Endothelial cell (in vitro differentiated cells): ENCODE data around the gene STX5. TPM values are rescaled to one million over a fixed set of nuclear protein-coding genes. Genes with fewer than 3 reads are reported as not detected.
A peak's percentile ranks its signal among the peaks of the same experiment; 100 is the strongest.
"Not testable (repeated sequence)": the region's sequence is repeated elsewhere in the genome, so short reads cannot be mapped to it uniquely, and the experiment has no call there.

Source experiments
- DNase-seq: peaks from one replicate; pipeline ENCODE4 v3.0.0; 2021; ENCODE audit warnings: low spot score
- H3K27ac Mint-ChIP-seq: one replicate; pipeline ENCODE4 v1.8.0; 2021; ENCODE audit warnings: mixed read lengths, inconsistent platforms; ENCODE audit not compliant: unreplicated experiment
- H3K27me3 Mint-ChIP-seq: one replicate; pipeline ENCODE4 v1.8.0; 2021; ENCODE audit warnings: mild to moderate bottlenecking, moderate library complexity, mixed read lengths, inconsistent platforms; ENCODE audit not compliant: unreplicated experiment
- H3K36me3 Mint-ChIP-seq: one replicate; pipeline ENCODE4 v1.8.0; 2021; ENCODE audit warnings: mild to moderate bottlenecking, low read depth, mixed read lengths, inconsistent platforms; ENCODE audit not compliant: unreplicated experiment
- H3K4me1 Mint-ChIP-seq: one replicate; pipeline ENCODE4 v1.8.0; 2021; ENCODE audit warnings: mild to moderate bottlenecking, mixed read lengths, inconsistent platforms; ENCODE audit not compliant: unreplicated experiment
- H3K4me3 Mint-ChIP-seq: one replicate; pipeline ENCODE4 v1.8.0; 2021; ENCODE audit warnings: mild to moderate bottlenecking, mixed read lengths, inconsistent platforms; ENCODE audit not compliant: unreplicated experiment
- H3K9me3 Mint-ChIP-seq: one replicate; pipeline ENCODE4 v1.8.0; 2021; ENCODE audit warnings: mixed read lengths, inconsistent platforms; ENCODE audit not compliant: unreplicated experiment
- CTCF ChIP-seq: fragments of 200-600 bp; sonication (generic); IDR thresholded peaks from one replicate; pipeline ENCODE4 v1.5.0; 2021; ENCODE audit warnings: antibody characterized with exemption; ENCODE audit not compliant: unreplicated experiment
- total RNA-seq: library from RNA; stranded (reverse); fragmentation: NEBNext Ultra II Directional; extraction: Animal tissue kit (Norgen Biotek cat#: 25700); gene quantifications from one replicate; pipeline ENCODE4 v1.2.1, GENCODE V29; 2021; ENCODE audit not compliant: unreplicated experiment

STX5 gene
- total RNA-seq, 1 donor from 2014 or later: 37.9 TPM

DNA sequence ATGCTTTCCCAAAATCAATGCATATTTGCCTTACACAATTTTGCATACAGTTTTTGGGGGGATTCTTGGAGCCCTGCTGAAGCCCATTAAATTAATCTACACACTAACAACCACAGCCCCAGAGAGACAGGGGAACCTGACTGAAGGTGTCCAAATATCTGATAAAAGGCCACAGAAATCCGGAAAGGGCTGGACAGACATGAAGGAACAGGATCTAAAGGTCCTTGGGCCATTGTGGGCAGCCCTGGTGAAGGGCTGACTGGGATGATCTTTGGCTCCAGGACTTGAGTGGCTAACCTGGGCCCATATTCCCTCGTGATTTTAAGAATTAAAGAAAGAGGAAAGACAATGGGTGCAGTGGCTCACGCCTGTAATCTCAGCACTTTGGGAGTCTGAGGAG lies 14.3 kb upstream of the STX5 start:
- no peaks in the 10 kb centered on the region for H3K27me3 Mint-ChIP-seq
- H3K4me3 Mint-ChIP-seq: no peak overlapping the region
- no peak for DNase-seq
- H3K36me3 Mint-ChIP-seq: no peaks in the 10 kb centered on the region
- H3K27ac Mint-ChIP-seq: no peak overlapping the region
- H3K4me1 Mint-ChIP-seq: no peaks in the 10 kb centered on the region
- no peak for TF ChIP-seq CTCF
- no peaks in the 10 kb centered on the region for H3K9me3 Mint-ChIP-seq

DNA sequence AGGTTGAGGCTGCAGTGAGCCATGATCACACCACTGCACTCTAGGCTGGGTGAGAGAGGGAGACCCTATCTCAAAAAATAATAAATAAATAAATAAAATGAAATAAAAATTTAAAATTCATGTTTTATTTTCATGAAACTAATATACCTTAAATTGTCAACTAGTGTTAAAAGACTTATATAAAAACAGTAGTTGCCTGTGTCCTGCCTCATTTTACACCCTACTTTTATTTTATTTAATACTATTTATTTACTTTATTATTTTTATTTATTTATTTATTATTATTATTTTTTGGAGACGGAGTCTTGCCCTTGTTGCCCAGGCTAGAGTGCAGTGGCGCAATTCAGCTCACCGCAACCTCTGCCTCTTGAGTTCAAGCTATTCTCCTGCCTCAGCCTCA lies 12.3 kb upstream of the STX5 start:
- no peak for DNase-seq
- Mint-ChIP-seq H3K4me1 (peaks cover 5% of the 10 kb centered on the region), H3K9me3 (no peaks in the 10 kb centered on the region), H3K36me3 (peaks cover 5% of the 10 kb centered on the region), H3K4me3 (no peak overlapping the region), H3K27me3 (peaks cover 11% of the 10 kb centered on the region), H3K27ac (no peak overlapping the region)
- TF ChIP-seq CTCF: no peak

DNA sequence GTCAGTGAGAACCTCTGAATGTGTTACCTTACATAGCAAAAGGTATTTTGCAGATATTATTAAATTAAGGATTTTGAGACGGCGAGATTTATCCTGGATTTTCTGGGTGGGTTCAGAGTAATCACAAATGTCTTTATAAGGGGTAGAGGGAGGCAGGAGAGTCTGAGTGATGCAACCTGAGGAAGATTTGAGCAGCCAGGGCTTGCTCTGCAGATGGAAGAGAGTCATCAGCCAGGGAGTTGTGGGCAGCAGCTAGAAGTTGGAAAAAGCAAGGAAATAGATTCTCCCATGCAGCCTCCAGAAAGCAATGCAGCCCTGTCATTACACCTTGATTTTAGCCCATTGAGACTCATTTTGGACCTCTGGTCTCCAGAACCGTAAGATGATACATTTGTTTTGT lies 11.6 kb upstream of the STX5 start:
- Mint-ChIP-seq H3K36me3 (peaks cover 5% of the 10 kb centered on the region), H3K4me3 (no peak overlapping the region), H3K4me1 (peaks cover 7% of the 10 kb centered on the region), H3K27ac (peak overlapping the region; percentile 45), H3K9me3 (no peaks in the 10 kb centered on the region), H3K27me3 (peaks cover 13% of the 10 kb centered on the region)
- DNase-seq: no peak
- TF ChIP-seq CTCF: no peak

- not testable (repeated sequence) for H3K4me1 Mint-ChIP-seq, H3K9me3 Mint-ChIP-seq, H3K4me3 Mint-ChIP-seq, H3K27ac Mint-ChIP-seq, DNase-seq, H3K36me3 Mint-ChIP-seq
- H3K27me3 Mint-ChIP-seq: peaks cover 13% of the 10 kb centered on the region
Observed at GRCh38 chr11:62842891-62843290, 11.0 kb upstream of the STX5 start.

DNA sequence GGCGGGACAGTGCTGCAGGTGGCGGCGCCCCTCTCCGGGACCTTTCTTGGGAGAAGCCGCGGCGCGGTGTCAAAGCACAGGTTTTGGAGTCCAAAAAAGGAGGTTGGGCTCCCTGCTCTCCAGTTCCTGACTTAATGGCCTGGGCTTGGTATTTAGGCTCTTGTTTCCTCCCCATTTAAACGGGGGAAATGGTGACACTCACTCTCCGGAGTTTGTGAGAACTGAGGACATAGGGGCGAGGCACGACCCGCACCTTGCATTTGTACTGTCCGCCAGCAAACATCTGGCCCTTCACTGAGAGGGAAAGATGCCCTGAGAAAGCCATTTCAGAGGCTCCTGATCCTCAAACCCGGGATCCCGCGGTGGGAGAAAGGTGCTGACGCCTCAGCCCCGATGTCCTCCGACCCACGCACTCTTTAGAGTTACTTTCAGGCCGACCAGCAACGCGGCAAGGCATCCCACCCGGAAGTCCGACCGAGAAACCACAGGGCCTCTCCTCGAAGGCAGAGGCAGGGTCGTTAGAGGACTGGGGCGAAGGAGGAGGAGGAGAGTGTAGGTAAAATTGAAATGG lies 10.4 kb upstream of the STX5 start:
- Mint-ChIP-seq H3K27me3 (peaks cover 15% of the 10 kb centered on the region), H3K4me3 (no peak overlapping the region)
- TF ChIP-seq CTCF: no peak

More for the DNA sequence above, 10.4 kb upstream of the STX5 start:
- peak; percentile 38 for DNase-seq
- Mint-ChIP-seq H3K4me1 (peaks cover 7% of the 10 kb centered on the region), H3K27ac (no peak overlapping the region), H3K9me3 (no peaks in the 10 kb centered on the region), H3K36me3 (peaks cover 5% of the 10 kb centered on the region)
